ENCODE results near the gene TUBA3D.
"Not testable (repeated sequence)": the region's sequence is repeated elsewhere in the genome, so short reads cannot be mapped to it uniquely, and the experiment has no call there.

The TUBA3D gene

GRCh38 chr2:131478074-131478849, 2.3 kb downstream of the TUBA3D start:
- ATAC-seq, result not testable (repeated sequence)

GRCh38 chr2:131478850-131479461, 3.0 kb downstream of the TUBA3D start:
- not testable (repeated sequence) for H3K9me3 Mint-ChIP-seq, H3K4me1 Mint-ChIP-seq, H3K4me3 Mint-ChIP-seq, H3K27me3 Mint-ChIP-seq, ATAC-seq, H3K27ac Mint-ChIP-seq
- H3K36me3 Mint-ChIP-seq, result peaks cover 19% of the 10 kb centered on the region

More at GRCh38 chr2:131478074-131478849, 2.3 kb downstream of the TUBA3D start:
- peaks cover 15% of the 10 kb centered on the region for H3K36me3 Mint-ChIP-seq
- not testable (repeated sequence) for H3K4me3 Mint-ChIP-seq, H3K27ac Mint-ChIP-seq, H3K4me1 Mint-ChIP-seq, H3K27me3 Mint-ChIP-seq, H3K9me3 Mint-ChIP-seq

GRCh38 chr2:131480351-131480750, 4.4 kb downstream of the TUBA3D start:
- H3K27me3 Mint-ChIP-seq, H3K27ac Mint-ChIP-seq, H3K4me3 Mint-ChIP-seq, ATAC-seq, H3K4me1 Mint-ChIP-seq, H3K9me3 Mint-ChIP-seq: not testable (repeated sequence)
- peaks cover 19% of the 10 kb centered on the region for H3K36me3 Mint-ChIP-seq

GRCh38 chr2:131482506-131483155, 6.7 kb downstream of the TUBA3D start:
- not testable (repeated sequence) for ATAC-seq, H3K4me3 Mint-ChIP-seq, H3K27ac Mint-ChIP-seq, H3K4me1 Mint-ChIP-seq, H3K27me3 Mint-ChIP-seq, H3K9me3 Mint-ChIP-seq
- H3K36me3 Mint-ChIP-seq, result peaks cover 14% of the 10 kb centered on the region

GRCh38 chr2:131483981-131484820, 8.3 kb downstream of the TUBA3D start:
- peaks cover 15% of the 10 kb centered on the region for H3K4me1 Mint-ChIP-seq
- H3K36me3 Mint-ChIP-seq, result peaks cover 21% of the 10 kb centered on the region
- not testable (repeated sequence) for H3K27ac Mint-ChIP-seq, H3K9me3 Mint-ChIP-seq, H3K4me3 Mint-ChIP-seq, ATAC-seq, H3K27me3 Mint-ChIP-seq

GRCh38 chr2:131484906-131485460, 9.1 kb downstream of the TUBA3D start:
- H3K4me3 Mint-ChIP-seq, H3K27ac Mint-ChIP-seq, ATAC-seq, H3K27me3 Mint-ChIP-seq, H3K9me3 Mint-ChIP-seq: not testable (repeated sequence)
- Mint-ChIP-seq H3K36me3 (peaks cover 21% of the 10 kb centered on the region), H3K4me1 (peaks cover 18% of the 10 kb centered on the region)

GRCh38 chr2:131486201-131486902, 10.4 kb downstream of the TUBA3D start:
- ATAC-seq, H3K9me3 Mint-ChIP-seq, H3K27ac Mint-ChIP-seq, H3K27me3 Mint-ChIP-seq, H3K4me3 Mint-ChIP-seq: not testable (repeated sequence)
- Mint-ChIP-seq H3K36me3 (peaks cover 26% of the 10 kb centered on the region), H3K4me1 (peaks cover 32% of the 10 kb centered on the region)

- H3K4me3 Mint-ChIP-seq, result no peak overlapping the region
- peaks cover 14% of the 10 kb centered on the region for H3K36me3 Mint-ChIP-seq
- no peaks in the 10 kb centered on the region for H3K9me3 Mint-ChIP-seq
- ATAC-seq, result no peak
- no peak overlapping the region for H3K27ac Mint-ChIP-seq
- no peaks in the 10 kb centered on the region for H3K27me3 Mint-ChIP-seq
- peaks cover 40% of the 10 kb centered on the region for H3K4me1 Mint-ChIP-seq
Observed at GRCh38 chr2:131488306-131489205, 12.6 kb downstream of the TUBA3D start.

GRCh38 chr2:131490616-131491468, 14.9 kb downstream of the TUBA3D start:
- H3K4me1 Mint-ChIP-seq, result peaks cover 61% of the 10 kb centered on the region
- not testable (repeated sequence) for ATAC-seq, H3K27me3 Mint-ChIP-seq, H3K9me3 Mint-ChIP-seq
- peak overlapping the region; percentile 83 for H3K4me3 Mint-ChIP-seq
- H3K27ac Mint-ChIP-seq, result peak overlapping the region; percentile 80
- H3K36me3 Mint-ChIP-seq, result peaks cover 12% of the 10 kb centered on the region

GRCh38 chr2:131491469-131491836, 15.5 kb downstream of the TUBA3D start:
- not testable (repeated sequence) for ATAC-seq, H3K27me3 Mint-ChIP-seq, H3K9me3 Mint-ChIP-seq
- Mint-ChIP-seq H3K4me1 (peaks cover 63% of the 10 kb centered on the region), H3K27ac (peak overlapping the region; percentile 80), H3K36me3 (peaks cover 12% of the 10 kb centered on the region), H3K4me3 (peak overlapping the region; percentile 83)

GRCh38 chr2:131492015-131492417, 16.1 kb downstream of the TUBA3D start, which contains the start of gene MZT2A:
Gene MZT2A (minus strand): TSS chr2:131492397. CDS start chr2:131492376, 21 bp downstream.
- H3K36me3 Mint-ChIP-seq, result peaks cover 12% of the 10 kb centered on the region
- H3K27ac Mint-ChIP-seq, result peak within 1 kb of the TSS; percentile 97
- peak; percentile 37 for ATAC-seq
- not testable (repeated sequence) for H3K27me3 Mint-ChIP-seq, H3K9me3 Mint-ChIP-seq
- peaks cover 63% of the 10 kb centered on the region for H3K4me1 Mint-ChIP-seq
- H3K4me3 Mint-ChIP-seq, result peak within 1 kb of the TSS; percentile 98

GRCh38 chr2:131492418-131493198, 16.7 kb downstream of the TUBA3D start:
- Mint-ChIP-seq H3K27ac (peak overlapping the region; percentile 97), H3K4me3 (peak overlapping the region; percentile 98), H3K27me3 (no peaks in the 10 kb centered on the region), H3K9me3 (no peaks in the 10 kb centered on the region), H3K4me1 (peaks cover 63% of the 10 kb centered on the region), H3K36me3 (peaks cover 12% of the 10 kb centered on the region)
- peak; percentile 92 for ATAC-seq

All from stimulated activated memory B cell treated with anti-CD40 and anti-IgM and Interleukin-4, amounts not matched to agents 10 μg/mL and 1 μg/mL and 100 μg/mL, for 72 hours (primary cell).